Left forelimb (tissue), 1 donor: Measurements from ENCODE around the gene KLKB1.
"Not testable (repeated sequence)": the region's sequence is repeated elsewhere in the genome, so short reads cannot be mapped to it uniquely, and the experiment has no call there.

Experiments used
- DNase-seq: peaks from one replicate; pipeline ENCODE4 v3.0.0-alpha.2; 2018; ENCODE audit warnings: low spot score

The KLKB1 gene

GRCh38 chr4:186265683-186266652 lies 38.7 kb downstream of the KLKB1 start, which contains the start of gene F11:
TSS of gene F11 (plus strand) at chr4:186266189. CDS start at chr4:186267137, 948 bp downstream.
- DNase-seq, result no peak

GRCh38 chr4:186266729-186267456 lies 39.6 kb downstream of the KLKB1 start:
- no peak for DNase-seq

- DNase-seq, result no peak
These were observed 43.9 kb downstream of the KLKB1 start for GRCh38 chr4:186271081-186271678.

GRCh38 chr4:186272699-186273391 lies 45.5 kb downstream of the KLKB1 start:
- DNase-seq, result no peak

- DNase-seq, result not testable (repeated sequence)
These were observed 46.1 kb downstream of the KLKB1 start for GRCh38 chr4:186273392-186273789.

GRCh38 chr4:186283311-186283710 lies 56.0 kb downstream of the KLKB1 start:
- DNase-seq, result no peak

- no peak for DNase-seq
These were observed 57.8 kb downstream of the KLKB1 start for GRCh38 chr4:186285147-186285546.

GRCh38 chr4:186286581-186286980 lies 59.3 kb downstream of the KLKB1 start:
- no peak for DNase-seq

GRCh38 chr4:186291256-186291890 lies 64.1 kb downstream of the KLKB1 start:
- DNase-seq, result no peak

- DNase-seq, result no peak
These were observed 66.9 kb downstream of the KLKB1 start for GRCh38 chr4:186294160-186294559.

GRCh38 chr4:186296481-186296880 lies 69.2 kb downstream of the KLKB1 start:
- DNase-seq, result no peak

GRCh38 chr4:186297013-186297645 lies 69.8 kb downstream of the KLKB1 start:
- DNase-seq, result no peak

- DNase-seq, result no peak
These were observed 70.8 kb downstream of the KLKB1 start for GRCh38 chr4:186298031-186298647.

- DNase-seq, result no peak
These were observed 72.0 kb downstream of the KLKB1 start for GRCh38 chr4:186299291-186299690.

- DNase-seq, result no peak
These were observed 73.5 kb downstream of the KLKB1 start for GRCh38 chr4:186300659-186301390.

GRCh38 chr4:186304216-186304615 lies 76.9 kb downstream of the KLKB1 start:
- no peak for DNase-seq

- no peak for DNase-seq
These were observed 77.7 kb downstream of the KLKB1 start for GRCh38 chr4:186304866-186305505.

- no peak for DNase-seq
These were observed 80.2 kb downstream of the KLKB1 start for GRCh38 chr4:186307497-186307896.

GRCh38 chr4:186307916-186308315 lies 80.6 kb downstream of the KLKB1 start:
- no peak for DNase-seq
